ENCODE measurements around the gene IL12RB2.

DNA sequence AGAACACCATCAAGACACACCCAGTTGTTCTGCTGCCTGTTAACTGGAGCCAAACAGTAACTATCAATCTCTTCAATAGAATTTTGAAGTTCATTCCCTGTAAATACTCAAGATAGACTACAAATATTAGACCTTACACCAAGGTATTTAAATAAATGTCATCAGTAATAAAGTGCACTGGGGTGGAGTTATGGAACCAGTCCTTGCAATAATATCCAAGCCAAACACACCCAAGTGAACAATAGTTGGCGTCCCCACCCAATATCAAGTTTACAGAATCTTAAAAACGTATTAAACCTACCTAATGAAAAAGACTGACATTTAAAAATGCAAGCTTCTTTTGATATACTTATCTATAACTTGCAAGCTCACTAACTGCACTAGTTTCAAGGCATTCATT is 119.8 kb downstream of the IL12RB2 start:
- TF ChIP-seq POLR2AphosphoS5 (IDR thresholded peaks at IDR 0.05; ENCODE audit: low read depth, low read length) (no peak), SIN3A (IDR thresholded peaks at IDR 0.05; ENCODE audit: borderline replicate concordance, insufficient read depth, low read length) (no peak), TAF1 (IDR thresholded peaks at IDR 0.05; ENCODE audit: borderline replicate concordance, insufficient read depth, low read length) (no peak)
- TF ChIP-seq, protein P1, sequence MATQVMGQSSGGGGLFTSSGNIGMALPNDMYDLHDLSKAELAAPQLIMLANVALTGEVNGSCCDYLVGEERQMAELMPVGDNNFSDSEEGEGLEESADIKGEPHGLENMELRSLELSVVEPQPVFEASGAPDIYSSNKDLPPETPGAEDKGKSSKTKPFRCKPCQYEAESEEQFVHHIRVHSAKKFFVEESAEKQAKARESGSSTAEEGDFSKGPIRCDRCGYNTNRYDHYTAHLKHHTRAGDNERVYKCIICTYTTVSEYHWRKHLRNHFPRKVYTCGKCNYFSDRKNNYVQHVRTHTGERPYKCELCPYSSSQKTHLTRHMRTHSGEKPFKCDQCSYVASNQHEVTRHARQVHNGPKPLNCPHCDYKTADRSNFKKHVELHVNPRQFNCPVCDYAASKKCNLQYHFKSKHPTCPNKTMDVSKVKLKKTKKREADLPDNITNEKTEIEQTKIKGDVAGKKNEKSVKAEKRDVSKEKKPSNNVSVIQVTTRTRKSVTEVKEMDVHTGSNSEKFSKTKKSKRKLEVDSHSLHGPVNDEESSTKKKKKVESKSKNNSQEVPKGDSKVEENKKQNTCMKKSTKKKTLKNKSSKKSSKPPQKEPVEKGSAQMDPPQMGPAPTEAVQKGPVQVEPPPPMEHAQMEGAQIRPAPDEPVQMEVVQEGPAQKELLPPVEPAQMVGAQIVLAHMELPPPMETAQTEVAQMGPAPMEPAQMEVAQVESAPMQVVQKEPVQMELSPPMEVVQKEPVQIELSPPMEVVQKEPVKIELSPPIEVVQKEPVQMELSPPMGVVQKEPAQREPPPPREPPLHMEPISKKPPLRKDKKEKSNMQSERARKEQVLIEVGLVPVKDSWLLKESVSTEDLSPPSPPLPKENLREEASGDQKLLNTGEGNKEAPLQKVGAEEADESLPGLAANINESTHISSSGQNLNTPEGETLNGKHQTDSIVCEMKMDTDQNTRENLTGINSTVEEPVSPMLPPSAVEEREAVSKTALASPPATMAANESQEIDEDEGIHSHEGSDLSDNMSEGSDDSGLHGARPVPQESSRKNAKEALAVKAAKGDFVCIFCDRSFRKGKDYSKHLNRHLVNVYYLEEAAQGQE (IDR thresholded peaks at IDR 0.05; ENCODE audit: insufficient read depth in 1 of 2, low read depth in 2 of 2, low read length in 2 of 2) = no peak

Data from PFSK-1 (cell line).